ENCODE results near the gene NUP98.

NUP98 gene

DNA sequence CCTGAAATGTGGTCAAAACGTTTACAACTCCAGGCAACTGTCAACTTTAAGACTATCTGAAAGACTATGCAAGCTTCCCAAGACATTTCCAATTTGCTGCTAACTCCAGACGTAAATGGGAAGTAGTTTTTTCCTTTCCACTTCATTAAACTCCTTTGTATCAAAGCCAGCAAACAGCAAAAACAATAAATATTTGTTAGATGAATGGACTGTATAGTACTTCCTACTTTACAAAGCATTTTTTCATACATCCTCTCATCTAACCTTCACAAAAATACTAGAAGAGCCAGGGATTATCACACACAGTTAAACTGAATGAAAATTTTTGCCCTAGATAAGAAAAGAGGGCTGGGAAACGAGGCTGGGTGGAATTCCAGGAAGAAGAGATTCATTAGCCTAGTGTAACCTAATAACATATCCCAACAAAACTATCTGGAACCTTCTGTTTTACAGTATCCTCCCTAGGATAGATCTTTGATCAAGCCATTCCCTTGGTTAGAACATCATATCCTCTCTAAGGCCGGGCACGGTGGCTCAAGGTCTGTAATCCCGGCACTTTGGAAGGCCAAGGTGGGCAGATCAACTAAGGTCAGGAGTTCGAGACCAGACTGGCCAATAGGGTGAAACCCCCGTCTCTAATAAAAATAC lies 10.4 kb downstream of the NUP98 start:
- H3K9ac ChIP-seq (ENCODE audit: low read depth, low read length) = no peak overlapping the region
- TF ChIP-seq, protein P1, sequence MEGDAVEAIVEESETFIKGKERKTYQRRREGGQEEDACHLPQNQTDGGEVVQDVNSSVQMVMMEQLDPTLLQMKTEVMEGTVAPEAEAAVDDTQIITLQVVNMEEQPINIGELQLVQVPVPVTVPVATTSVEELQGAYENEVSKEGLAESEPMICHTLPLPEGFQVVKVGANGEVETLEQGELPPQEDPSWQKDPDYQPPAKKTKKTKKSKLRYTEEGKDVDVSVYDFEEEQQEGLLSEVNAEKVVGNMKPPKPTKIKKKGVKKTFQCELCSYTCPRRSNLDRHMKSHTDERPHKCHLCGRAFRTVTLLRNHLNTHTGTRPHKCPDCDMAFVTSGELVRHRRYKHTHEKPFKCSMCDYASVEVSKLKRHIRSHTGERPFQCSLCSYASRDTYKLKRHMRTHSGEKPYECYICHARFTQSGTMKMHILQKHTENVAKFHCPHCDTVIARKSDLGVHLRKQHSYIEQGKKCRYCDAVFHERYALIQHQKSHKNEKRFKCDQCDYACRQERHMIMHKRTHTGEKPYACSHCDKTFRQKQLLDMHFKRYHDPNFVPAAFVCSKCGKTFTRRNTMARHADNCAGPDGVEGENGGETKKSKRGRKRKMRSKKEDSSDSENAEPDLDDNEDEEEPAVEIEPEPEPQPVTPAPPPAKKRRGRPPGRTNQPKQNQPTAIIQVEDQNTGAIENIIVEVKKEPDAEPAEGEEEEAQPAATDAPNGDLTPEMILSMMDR (IDR thresholded peaks at IDR 0.05; ENCODE audit: borderline replicate concordance, extremely low read depth, low read length, poor library complexity, severe bottlenecking) = no peak
- no peak for TF ChIP-seq EZH2 (IDR thresholded peaks at IDR 0.05; ENCODE audit: borderline replicate concordance, low read depth, low read length, severe bottlenecking)
- H3K27me3 ChIP-seq (ENCODE audit: insufficient read depth, low read length, poor library complexity) = no peaks in the 10 kb centered on the region
- H4K20me1 ChIP-seq (ENCODE audit: insufficient read depth, low read length) = peaks cover 73% of the 10 kb centered on the region
- no peak overlapping the region for H3K4me2 ChIP-seq (ENCODE audit: insufficient read depth, low read length)
- no peaks in the 10 kb centered on the region for H3K9me3 ChIP-seq (ENCODE audit: insufficient read depth, low read length, severe bottlenecking)
- peaks cover 99% of the 10 kb centered on the region for H3K79me2 ChIP-seq (ENCODE audit: insufficient read depth, low read length)
- no peak overlapping the region for H2AFZ ChIP-seq (ENCODE audit: low read depth, low read length)
- no peak overlapping the region for H3K4me3 ChIP-seq (ENCODE audit: low read depth in 1 of 2, low read length in 2 of 2)
- H3K36me3 ChIP-seq (ENCODE audit: insufficient read depth, low read length) = peaks cover 59% of the 10 kb centered on the region
- H3K27ac ChIP-seq (ENCODE audit: low read length) = 0 out of 2 replicates have a peak overlapping the region, but pooled peaks have one; percentile 11
- ATAC-seq (ENCODE audit: insufficient read depth, low read depth) = no peak
- peaks cover 40% of the 10 kb centered on the region for H3K4me1 ChIP-seq (ENCODE audit: insufficient read depth, low read length)
- no peak for DNase-seq

GRCh38 chr11:3783611-3784010 lies 13.7 kb downstream of the NUP98 start:
- Histone ChIP-seq H3K4me1 (ENCODE audit: insufficient read depth, low read length) (peaks cover 27% of the 10 kb centered on the region), H2AFZ (ENCODE audit: low read depth, low read length) (no peak overlapping the region), H3K9me3 (ENCODE audit: insufficient read depth, low read length, severe bottlenecking) (no peaks in the 10 kb centered on the region), H3K4me3 (ENCODE audit: low read depth in 1 of 2, low read length in 2 of 2) (no peak overlapping the region), H3K79me2 (ENCODE audit: insufficient read depth, low read length) (peaks cover 91% of the 10 kb centered on the region), H3K4me2 (ENCODE audit: insufficient read depth, low read length) (no peak overlapping the region), H4K20me1 (ENCODE audit: insufficient read depth, low read length) (peaks cover 58% of the 10 kb centered on the region), H3K27me3 (ENCODE audit: insufficient read depth, low read length, poor library complexity) (no peaks in the 10 kb centered on the region), H3K9ac (ENCODE audit: low read depth, low read length) (no peak overlapping the region), H3K36me3 (ENCODE audit: insufficient read depth, low read length) (peaks cover 58% of the 10 kb centered on the region), H3K27ac (ENCODE audit: low read length) (no peak overlapping the region)
- no peak for ATAC-seq (ENCODE audit: insufficient read depth, low read depth)
- TF ChIP-seq EZH2 (IDR thresholded peaks at IDR 0.05; ENCODE audit: borderline replicate concordance, low read depth, low read length, severe bottlenecking) = no peak
- TF ChIP-seq, protein P1 (IDR thresholded peaks at IDR 0.05; ENCODE audit: borderline replicate concordance, extremely low read depth, low read length, poor library complexity, severe bottlenecking) = no peak
- no peak for DNase-seq

DNA sequence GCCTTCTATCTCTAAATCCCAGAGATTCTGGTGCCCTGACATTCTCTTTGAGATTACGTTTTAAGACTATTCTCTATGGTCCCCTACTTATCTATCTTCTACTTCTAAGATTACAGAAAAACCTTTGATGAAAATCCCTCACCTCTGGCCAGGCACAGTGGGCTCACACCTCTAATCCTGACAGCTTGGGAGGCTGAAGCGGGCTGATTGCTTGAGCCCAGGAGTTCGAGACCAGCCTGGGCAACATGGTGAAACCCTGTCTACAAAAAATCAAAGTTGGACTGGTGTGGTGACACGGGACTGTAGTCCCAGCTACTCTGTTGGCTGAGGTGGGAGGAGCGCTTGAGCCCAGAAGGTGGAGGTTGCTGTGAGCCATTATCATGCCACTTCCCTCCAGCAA lies 14.4 kb downstream of the NUP98 start:
- peaks cover 84% of the 10 kb centered on the region for H3K79me2 ChIP-seq (ENCODE audit: insufficient read depth, low read length)
- H3K9me3 ChIP-seq (ENCODE audit: insufficient read depth, low read length, severe bottlenecking) = no peaks in the 10 kb centered on the region
- peaks cover 52% of the 10 kb centered on the region for H4K20me1 ChIP-seq (ENCODE audit: insufficient read depth, low read length)
- H3K27me3 ChIP-seq (ENCODE audit: insufficient read depth, low read length, poor library complexity) = no peaks in the 10 kb centered on the region
- peaks cover 57% of the 10 kb centered on the region for H3K36me3 ChIP-seq (ENCODE audit: insufficient read depth, low read length)
- TF ChIP-seq, protein P1 (IDR thresholded peaks at IDR 0.05; ENCODE audit: borderline replicate concordance, extremely low read depth, low read length, poor library complexity, severe bottlenecking) = no peak
- TF ChIP-seq EZH2 (IDR thresholded peaks at IDR 0.05; ENCODE audit: borderline replicate concordance, low read depth, low read length, severe bottlenecking) = no peak
- no peak overlapping the region for H2AFZ ChIP-seq (ENCODE audit: low read depth, low read length)
- peaks cover 24% of the 10 kb centered on the region for H3K4me1 ChIP-seq (ENCODE audit: insufficient read depth, low read length)
- ATAC-seq (ENCODE audit: insufficient read depth, low read depth) (no peak), DNase-seq (no peak)
- H3K4me2 ChIP-seq (ENCODE audit: insufficient read depth, low read length) = no peak overlapping the region
- no peak overlapping the region for H3K4me3 ChIP-seq (ENCODE audit: low read depth in 1 of 2, low read length in 2 of 2)
- H3K27ac ChIP-seq (ENCODE audit: low read length) = no peak overlapping the region
- no peak overlapping the region for H3K9ac ChIP-seq (ENCODE audit: low read depth, low read length)

Measured in DND-41 (cell line).